OCI-LY7 (cell line): ENCODE results near the gene AIMP2.

ENCODE experiments used
- CTCF ChIP-seq: fragments of 200-600 bp; sonication (generic); conservative IDR thresholded peaks from 2 replicates; pipeline ENCODE4 v1.5.1; 2014; ENCODE audit warnings: mild to moderate bottlenecking, antibody characterized with exemption, low read length, moderate library complexity, mixed read lengths
- EZH2phosphoT487 ChIP-seq: fragments of 200-600 bp; sonication (generic); IDR thresholded peaks from 2 replicates; pipeline ENCODE4 v1.6.1; 2018; ENCODE audit warnings: low read depth, borderline replicate concordance, mild to moderate bottlenecking, mixed run types, antibody characterized with exemption, low read length, moderate library complexity, mixed read lengths

- no peak for TF ChIP-seq CTCF
- no peak for TF ChIP-seq EZH2phosphoT487
Measured at GRCh38 chr7:6057316-6058129, 48.5 kb downstream of the AIMP2 start.
